Colonic mucosa (tissue), 4 donors: Measurements from ENCODE around the gene ALX4. TPM values are rescaled to one million over a fixed set of nuclear protein-coding genes. Genes with fewer than 3 reads are reported as not detected.
A peak's percentile ranks its signal among the peaks of the same experiment; 100 is the strongest.

Experiments used
- DNase-seq: peaks from one replicate; pipeline ENCODE4 v3.0.0-alpha.2; 2020
- H3K27ac ChIP-seq: fragments of 200-600 bp; one replicate; pipeline ENCODE4 v1.8.0; 2021
- H3K27me3 ChIP-seq: fragments of 200-600 bp; one replicate; pipeline ENCODE4 v1.8.0; 2021
- H3K36me3 ChIP-seq: fragments of 200-600 bp; one replicate; pipeline ENCODE4 v1.8.0; 2021
- H3K4me1 ChIP-seq: fragments of 200-600 bp; one replicate; pipeline ENCODE4 v1.8.0; 2021; ENCODE audit warnings: mild to moderate bottlenecking
- H3K4me3 ChIP-seq: fragments of 200-600 bp; one replicate; pipeline ENCODE4 v1.8.0; 2021
- H3K9ac ChIP-seq, 2 donors: one replicate each; pipeline ENCODE4 v1.7.0; 2013; ENCODE audit warnings: control low read depth in 2 of 2, low read depth in 2 of 2, low read length in 2 of 2
- H3K9me3 ChIP-seq: fragments of 200-600 bp; one replicate; pipeline ENCODE4 v1.8.0; 2021
- intact Hi-C: fragments of 100-400 bp; cut with DNase I; formaldehyde crosslinking; loops from one replicate; pipeline ENCODE4 v1.14.1; 2022
- total RNA-seq, 2 donors: library from RNA; stranded (reverse); fragmentation: NEBNext Ultra II Directional in 1 of 2; extraction: Animal tissue kit (Norgen Biotek cat#: 25700) in 1 of 2; gene quantifications; one replicate each; pipeline ENCODE4 v1.2.1, GENCODE V29; 2021
- TF ChIP-seq, protein P1 (sequence below): fragments of 200-600 bp; IDR thresholded peaks from one replicate; pipeline ENCODE4 v1.8.0; 2022; ENCODE audit warnings: antibody characterized with exemption, mild to moderate bottlenecking
- donor health status: healthy.
- donor health status: DM: no; HTN: no; CAD: no.
- donor health status: DM: no; HTN: no; CAD: no.

ALX4 gene
- total RNA-seq, 2 donors from 2014 or later = not detected

DNA sequence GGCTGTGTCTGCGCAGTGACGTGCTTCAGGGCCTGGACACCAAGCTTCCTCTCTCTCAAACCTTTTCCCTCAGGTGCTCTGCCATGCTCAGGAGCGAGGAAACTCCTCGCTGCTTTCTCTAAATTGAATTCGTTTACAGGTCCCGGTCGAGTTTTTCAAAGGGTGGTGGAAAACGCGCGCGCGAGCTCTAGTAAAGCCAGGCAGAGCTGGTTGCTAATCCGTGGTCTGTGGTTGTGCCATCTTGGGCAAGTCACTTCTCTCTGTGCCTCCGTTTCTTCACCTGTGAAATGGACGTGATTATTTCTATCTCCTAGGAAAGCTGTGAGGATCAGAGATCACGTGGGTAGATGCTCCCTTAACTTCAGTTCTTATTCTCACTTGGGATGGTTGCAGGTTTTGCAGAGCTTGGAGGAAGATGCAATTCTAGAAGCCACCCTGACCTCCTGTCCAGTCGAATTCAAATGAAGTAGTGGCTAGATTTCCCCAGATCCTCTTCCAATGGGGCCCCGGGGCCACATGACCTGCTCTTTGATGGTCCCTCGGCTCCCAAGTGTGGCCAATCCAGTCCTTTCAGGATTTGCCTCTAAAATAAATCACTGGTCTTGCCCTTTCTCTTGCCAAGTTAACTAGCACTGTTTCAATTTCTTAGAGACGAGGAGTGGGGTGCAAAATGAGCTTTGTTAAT is 10.5 kb upstream of the ALX4 start:
- peaks cover 8% of the 10 kb centered on the region for H3K4me1 ChIP-seq
- no peak overlapping the region for H3K27ac ChIP-seq
- H3K9me3 ChIP-seq = no peaks in the 10 kb centered on the region
- DNase-seq = no peak
- H3K36me3 ChIP-seq = no peaks in the 10 kb centered on the region
- H3K4me3 ChIP-seq = no peak overlapping the region
- H3K27me3 ChIP-seq = peaks cover 94% of the 10 kb centered on the region
- no peak overlapping the region for H3K9ac ChIP-seq
- intact Hi-C loops = no loop called here
- TF ChIP-seq, protein P1, sequence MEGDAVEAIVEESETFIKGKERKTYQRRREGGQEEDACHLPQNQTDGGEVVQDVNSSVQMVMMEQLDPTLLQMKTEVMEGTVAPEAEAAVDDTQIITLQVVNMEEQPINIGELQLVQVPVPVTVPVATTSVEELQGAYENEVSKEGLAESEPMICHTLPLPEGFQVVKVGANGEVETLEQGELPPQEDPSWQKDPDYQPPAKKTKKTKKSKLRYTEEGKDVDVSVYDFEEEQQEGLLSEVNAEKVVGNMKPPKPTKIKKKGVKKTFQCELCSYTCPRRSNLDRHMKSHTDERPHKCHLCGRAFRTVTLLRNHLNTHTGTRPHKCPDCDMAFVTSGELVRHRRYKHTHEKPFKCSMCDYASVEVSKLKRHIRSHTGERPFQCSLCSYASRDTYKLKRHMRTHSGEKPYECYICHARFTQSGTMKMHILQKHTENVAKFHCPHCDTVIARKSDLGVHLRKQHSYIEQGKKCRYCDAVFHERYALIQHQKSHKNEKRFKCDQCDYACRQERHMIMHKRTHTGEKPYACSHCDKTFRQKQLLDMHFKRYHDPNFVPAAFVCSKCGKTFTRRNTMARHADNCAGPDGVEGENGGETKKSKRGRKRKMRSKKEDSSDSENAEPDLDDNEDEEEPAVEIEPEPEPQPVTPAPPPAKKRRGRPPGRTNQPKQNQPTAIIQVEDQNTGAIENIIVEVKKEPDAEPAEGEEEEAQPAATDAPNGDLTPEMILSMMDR = no peak

DNA sequence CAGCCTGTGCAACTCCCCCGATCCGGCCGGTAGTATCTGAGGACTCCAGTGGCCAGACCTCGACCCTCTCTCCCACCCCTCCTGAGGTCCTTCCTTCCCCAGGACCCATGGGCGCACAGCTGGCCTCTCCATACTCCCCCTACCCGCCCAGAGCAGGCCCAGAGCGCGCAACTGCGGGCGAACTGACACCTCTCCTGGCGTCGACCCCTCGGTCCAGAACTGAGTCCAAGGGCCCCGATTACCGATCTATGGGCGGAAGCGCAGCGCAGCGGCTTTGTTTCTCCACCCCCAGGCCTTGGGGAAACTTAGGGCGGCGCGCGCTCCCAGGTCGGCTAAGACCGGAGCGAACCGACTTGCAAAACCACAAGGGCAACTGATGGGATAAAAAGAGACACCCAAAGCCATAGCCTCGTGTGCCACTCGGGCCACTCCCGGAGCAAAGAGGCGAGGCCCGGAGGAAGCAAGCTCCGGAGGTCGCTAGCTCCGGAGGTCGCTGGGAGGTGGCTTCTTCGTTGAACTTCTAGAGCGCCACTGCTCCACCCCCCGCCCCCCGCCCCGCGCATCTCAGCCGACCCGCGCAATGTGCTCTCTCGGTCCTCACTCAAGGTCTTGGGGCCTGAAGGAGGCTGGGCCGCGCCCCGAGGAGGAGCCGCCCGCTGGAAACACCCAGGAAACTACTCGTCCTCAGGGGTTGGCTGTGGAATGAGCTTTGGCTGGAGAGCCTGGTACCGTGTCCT is 9.8 kb upstream of the ALX4 start:
- TF ChIP-seq, protein P1 = no peak
- no peaks in the 10 kb centered on the region for H3K9me3 ChIP-seq
- no peak overlapping the region for H3K9ac ChIP-seq
- H3K27me3 ChIP-seq = peaks cover 94% of the 10 kb centered on the region
- no peak overlapping the region for H3K4me3 ChIP-seq
- H3K4me1 ChIP-seq = peaks cover 8% of the 10 kb centered on the region
- DNase-seq = no peak
- no peaks in the 10 kb centered on the region for H3K36me3 ChIP-seq
- intact Hi-C loops = no loop called here
- no peak overlapping the region for H3K27ac ChIP-seq

DNA sequence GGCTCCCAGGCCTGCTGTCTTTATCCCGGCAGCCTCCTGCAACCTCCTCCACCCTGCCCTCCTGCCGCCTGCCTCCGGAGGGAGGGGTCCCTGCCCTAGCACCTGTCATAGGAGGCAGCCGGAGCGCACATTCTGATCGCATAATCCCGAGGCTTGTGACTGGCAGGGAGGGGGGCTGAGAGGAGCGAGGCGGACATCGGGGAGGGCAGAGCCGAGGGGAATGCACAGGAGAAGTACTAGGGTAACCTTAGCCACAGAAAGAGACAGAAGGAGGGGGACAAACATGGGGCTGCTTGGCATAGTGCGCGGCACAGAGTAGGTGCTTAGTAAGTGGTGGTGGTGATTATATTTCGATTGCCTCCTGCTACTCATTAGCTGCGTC is 9.2 kb upstream of the ALX4 start:
- H3K4me3 ChIP-seq = no peak overlapping the region
- DNase-seq = no peak
- intact Hi-C loops = no loop called here
- no peak overlapping the region for H3K9ac ChIP-seq
- peaks cover 8% of the 10 kb centered on the region for H3K4me1 ChIP-seq
- TF ChIP-seq, protein P1 = no peak
- peaks cover 93% of the 10 kb centered on the region for H3K27me3 ChIP-seq
- no peaks in the 10 kb centered on the region for H3K36me3 ChIP-seq
- H3K9me3 ChIP-seq = no peaks in the 10 kb centered on the region
- no peak overlapping the region for H3K27ac ChIP-seq

DNA sequence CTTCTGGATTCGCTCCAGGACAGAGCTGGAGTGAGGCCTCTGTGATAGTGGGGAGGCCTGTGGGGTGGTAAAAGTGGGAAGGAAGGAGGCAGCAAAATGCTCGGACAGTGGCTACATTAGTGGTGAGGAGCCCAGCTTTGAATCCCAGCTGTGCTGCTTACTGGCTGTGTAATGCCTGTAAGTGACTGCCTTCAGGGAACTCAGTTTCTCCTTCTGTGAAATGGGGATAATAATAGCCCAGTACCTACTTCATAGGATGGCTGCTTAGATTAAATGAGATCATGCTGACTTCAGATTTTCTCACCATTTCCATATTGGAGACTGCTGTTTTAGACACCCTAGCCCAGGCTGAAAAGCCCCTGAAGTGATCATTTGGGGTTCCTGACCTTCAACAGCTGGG is 8.4 kb upstream of the ALX4 start:
- TF ChIP-seq, protein P1 = no peak
- Histone ChIP-seq H3K27ac (no peak overlapping the region), H3K9me3 (no peaks in the 10 kb centered on the region), H3K4me3 (no peak overlapping the region), H3K27me3 (peaks cover 91% of the 10 kb centered on the region), H3K36me3 (no peaks in the 10 kb centered on the region), H3K4me1 (peaks cover 8% of the 10 kb centered on the region), H3K9ac (no peak overlapping the region)
- intact Hi-C loops = no loop called here
- DNase-seq = no peak

- Histone ChIP-seq H3K9ac (no peak overlapping the region), H3K27me3 (peaks cover 91% of the 10 kb centered on the region), H3K27ac (no peak overlapping the region), H3K4me3 (peak overlapping the region; percentile 3), H3K4me1 (peaks cover 8% of the 10 kb centered on the region), H3K36me3 (no peaks in the 10 kb centered on the region), H3K9me3 (no peaks in the 10 kb centered on the region)
- intact Hi-C loops = no loop called here
- TF ChIP-seq, protein P1 = no peak
- DNase-seq = no peak
Measured at GRCh38 chr11:44316659-44317240, 6.8 kb upstream of the ALX4 start.
